Suprapubic skin (tissue), 3 donors: ENCODE results near the gene PAX5.

ENCODE experiments used
- CTCF ChIP-seq, 2 donors: fragments of 200-600 bp in 1 of 2; fragments of 450-650 bp in 1 of 2; sonication (generic) in 1 of 2; IDR thresholded peaks; one replicate each; pipeline ENCODE4 v1.5.1; 2016 to 2019; ENCODE audit warnings: antibody characterized with exemption in 2 of 2, mild to moderate bottlenecking in 1 of 2, moderate library complexity in 1 of 2
- POLR2A ChIP-seq, 2 donors: fragments of 450-650 bp; IDR thresholded peaks; one replicate each; pipeline ENCODE4 v1.6.1; 2017; ENCODE audit warnings: antibody characterized with exemption in 2 of 2, mild to moderate bottlenecking in 2 of 2, moderate library complexity in 2 of 2

DNA sequence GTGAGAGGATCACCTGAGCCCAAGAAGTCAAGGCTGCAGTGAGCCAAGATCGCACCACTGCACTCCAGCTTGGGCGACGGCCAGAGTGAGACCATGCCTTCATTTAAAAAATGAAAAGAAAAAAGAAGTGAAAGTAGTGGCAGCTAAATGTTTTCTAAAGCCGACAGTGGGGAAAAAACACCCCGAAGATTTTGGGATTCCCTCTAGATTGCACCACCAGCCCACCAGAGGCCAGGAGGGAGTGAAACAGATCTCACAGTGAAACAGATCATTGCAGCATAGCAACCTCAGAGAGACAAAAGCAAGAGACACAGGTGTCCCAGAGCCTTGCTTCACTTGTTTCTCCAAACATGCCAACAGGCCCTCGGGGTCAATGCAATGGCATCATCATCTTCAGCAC is 156.8 kb downstream of the PAX5 start:
- TF ChIP-seq POLR2A (IDR thresholded peaks at IDR 0.05) = no peak
- no peak for TF ChIP-seq CTCF (IDR thresholded peaks at IDR 0.05)
